NCI-H510A treated with DMSO at 0.1 percent for 48 hours (cell line): ENCODE measurements around the gene CSAD.
"Not testable (repeated sequence)": the region's sequence is repeated elsewhere in the genome, so short reads cannot be mapped to it uniquely, and the experiment has no call there.

ENCODE experiments used
- DNase-seq: peaks from one replicate; lab custom pipeline; 2025; lab: John Stamatoyannopoulos, UW

CSAD gene

DNA sequence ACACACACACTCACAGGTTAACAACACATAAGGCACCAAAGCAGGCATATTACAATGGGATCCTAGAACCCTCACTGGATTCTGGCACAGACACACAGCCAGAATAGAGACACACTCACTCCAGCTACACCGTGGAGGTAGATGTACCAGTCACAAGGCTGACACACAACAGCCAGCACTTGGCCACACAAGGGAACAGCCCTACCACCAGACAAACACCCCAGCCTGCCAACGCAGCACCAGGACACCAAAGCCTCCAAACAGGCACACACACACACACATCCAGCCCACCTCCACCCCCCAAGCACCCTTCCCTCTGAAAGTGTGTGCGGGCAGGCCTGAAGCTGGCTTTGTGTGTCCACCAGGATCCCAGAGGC lies 37.2 kb upstream of the CSAD start:
- DNase-seq: no peak

DNA sequence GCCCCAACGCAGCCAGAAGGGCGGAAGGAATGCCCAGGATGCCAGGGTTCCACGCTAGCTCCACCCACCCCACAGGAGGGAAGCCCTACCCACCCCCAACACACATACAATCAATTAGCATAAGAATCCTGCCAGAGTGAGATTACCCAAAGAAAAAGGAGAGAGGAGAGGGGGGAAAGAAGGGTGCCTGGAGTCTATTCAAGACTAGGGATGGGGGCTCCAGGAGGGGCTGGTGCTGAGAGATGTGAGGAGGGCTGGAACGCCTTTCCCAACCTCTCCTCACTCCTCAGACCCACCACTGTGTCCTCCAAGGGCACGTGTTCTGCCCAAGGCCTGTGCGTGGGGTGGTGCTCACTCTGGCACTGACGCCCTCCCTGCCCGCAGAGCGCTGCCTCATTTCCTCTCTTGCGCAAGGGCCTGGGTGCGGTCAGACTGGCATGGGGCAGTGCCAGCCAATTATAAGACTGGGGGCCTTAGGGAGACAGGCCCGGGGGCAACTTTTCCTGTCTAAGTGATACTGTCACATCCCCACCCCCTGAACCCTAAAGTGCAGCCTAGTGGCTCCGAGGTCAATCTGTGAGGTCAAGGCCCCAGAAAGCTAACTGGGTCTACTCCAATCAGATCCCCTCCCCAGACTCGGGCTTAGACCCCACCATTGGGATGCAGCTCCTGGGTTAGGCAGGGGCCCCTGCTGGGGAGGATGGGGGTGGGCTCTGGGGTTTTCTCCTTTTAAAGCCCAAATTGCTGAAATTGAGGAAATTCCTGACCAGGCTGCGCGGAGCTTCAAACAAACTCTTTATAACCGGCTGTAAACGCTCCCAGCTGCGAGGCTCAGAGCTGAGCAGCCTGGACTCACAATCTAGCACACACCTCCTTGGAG lies 36.6 kb upstream of the CSAD start:
- DNase-seq: no peak

DNA sequence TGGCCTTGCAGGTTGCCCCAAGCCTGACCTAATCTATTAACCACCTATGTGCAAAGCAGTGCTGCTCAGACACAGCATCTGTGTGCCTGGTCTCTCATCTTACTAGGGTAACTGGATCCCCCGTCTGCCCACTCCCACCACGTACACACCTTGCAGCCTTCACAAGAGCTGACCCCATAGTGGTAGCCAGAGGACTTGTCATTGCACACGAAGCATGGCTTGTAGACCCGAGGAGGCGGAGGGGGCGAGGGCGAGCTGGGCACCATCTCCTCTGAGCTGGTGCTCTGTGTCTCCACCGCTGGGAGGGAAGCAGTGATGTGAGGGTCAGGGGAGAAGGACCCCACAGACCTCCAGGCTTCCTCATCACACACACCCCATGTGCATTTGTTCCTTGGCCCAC lies 34.8 kb upstream of the CSAD start:
- no peak for DNase-seq

DNA sequence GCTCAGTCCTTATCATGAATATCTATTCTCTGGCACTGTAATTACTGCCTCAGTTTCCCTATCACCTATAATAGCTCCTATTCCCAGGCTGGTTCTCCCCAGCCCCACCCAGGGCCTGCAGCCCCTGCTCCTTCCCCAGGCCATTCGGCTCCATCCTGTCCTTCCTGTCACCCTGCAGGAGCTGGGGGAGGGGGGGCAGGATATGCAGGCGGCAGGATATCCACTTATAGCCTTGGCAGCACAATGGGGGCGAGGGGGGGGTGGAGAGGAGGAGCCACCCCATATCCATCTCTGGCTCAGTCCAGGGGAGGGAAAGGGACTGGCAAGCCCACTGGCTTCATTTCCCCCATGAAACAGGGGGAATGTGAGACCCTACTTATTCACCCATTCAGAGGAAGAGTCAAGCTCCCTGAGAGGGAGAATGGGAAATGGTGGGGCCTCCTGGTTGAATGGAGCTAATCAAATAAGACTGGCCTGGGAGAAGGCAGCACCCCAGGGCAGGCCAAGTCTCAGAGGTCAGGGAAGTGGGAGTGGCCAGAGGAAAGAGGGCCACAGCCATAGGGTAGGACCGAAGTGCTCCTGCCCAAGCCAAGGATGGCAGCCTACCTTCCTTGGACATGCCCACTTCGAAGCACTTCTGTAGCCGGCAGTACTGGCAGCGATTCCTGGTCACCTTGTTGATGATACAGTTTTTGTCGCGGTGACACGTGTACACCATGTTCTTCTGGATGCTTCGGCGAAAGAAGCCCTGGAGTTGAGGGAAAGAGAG lies 34.1 kb upstream of the CSAD start:
- no peak for DNase-seq

DNA sequence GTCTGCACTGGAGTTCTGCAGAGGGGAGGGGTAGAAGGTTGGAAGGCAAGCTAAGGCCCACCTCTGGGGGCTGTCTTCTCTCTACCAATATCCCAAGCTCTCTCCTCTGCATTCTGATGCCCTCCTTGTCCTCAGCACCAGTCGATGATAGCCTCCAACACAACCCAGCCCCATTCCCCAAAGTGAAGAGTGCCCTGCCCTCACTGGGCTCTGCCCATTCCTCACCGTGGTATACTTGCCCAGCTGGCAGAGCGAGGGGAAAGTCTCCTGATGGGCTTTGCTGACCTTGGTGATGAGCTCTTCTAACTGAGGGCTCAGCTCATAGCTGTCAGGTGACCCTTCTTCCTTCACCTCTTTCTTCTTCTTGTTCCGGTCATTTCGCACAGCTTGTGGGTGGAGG lies 33.5 kb upstream of the CSAD start:
- DNase-seq: no peak

DNA sequence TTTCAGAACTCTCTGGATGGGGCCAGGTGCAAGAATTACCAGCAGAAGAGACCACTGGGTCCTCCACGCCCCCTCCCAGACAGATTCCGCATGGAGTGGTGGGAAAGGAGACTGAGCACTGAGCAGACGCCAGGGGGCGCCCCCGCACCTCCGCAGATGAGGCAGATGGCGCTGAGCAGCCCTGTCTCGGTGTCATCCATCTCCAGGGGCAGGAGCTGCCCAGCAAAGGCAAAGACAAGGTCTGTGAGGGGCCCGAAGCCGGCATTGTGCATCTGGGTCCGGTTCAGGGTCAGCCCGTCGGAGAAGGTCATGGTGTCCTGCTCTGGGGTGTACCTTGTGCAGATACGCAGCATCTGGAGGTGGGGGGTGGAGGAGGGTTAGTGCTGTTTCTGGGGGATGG lies 32.6 kb upstream of the CSAD start:
- DNase-seq: peak; percentile 89

DNA sequence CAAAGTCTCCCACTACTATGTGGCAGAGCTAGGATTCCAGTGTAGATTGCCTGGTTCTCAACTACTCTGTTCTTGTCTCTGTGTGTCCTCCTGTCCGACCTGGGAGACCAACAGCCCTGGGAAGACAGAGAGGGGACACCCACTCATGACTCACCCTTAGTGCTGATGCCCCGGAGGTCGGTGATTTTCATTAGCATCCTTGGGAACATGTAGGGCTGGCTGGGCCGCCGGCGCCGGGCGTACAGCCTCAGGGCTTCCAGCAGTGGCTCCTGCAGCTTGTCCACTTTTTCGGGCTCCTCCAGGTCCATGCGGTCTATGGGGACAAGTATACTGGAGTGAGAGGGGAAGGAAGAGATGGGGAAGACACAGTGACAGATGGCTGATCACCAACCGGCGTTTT lies 32.2 kb upstream of the CSAD start:
- DNase-seq: no peak

DNA sequence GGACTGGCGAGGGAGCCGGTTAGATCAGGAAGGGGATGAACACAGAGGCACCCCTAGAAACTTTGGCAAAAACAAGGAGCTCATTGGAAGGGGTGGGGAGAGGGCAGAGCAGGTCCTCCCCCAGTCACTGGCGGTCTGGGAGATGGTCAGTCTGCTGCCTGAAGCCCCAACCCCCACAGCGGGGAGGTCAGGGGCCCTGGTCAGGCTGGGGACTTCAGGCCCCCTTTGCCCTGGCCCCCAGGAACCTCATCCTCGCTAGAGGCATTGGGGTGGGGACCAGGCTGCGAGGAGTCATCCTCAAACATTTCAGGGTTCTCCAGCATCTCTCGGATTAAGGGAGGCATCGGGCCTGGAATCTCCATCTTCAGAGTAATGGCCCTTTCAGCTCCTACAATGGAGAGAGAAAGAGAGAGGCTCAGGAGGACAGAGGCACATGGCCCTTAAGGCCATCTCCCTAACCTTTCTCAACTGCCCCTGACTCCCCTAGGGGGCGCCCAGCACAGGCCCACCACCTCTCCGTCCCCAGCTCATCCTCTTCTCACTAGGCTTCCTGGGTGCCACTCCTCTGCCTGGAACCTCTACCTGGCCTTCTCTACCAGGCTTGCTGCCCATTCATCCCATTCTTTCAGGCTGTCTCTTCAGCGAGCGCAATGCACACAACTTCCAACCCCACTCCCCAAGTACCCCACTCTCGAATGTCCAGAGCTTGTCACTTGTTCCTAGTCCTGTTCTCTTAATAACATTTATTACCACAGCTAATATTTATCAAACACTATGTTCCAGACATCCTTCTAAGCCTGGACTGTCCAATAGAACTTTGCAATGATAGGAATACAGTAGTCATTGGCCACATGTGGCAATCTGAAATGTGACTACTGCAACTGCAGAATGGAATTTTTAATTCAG lies 31.0 kb upstream of the CSAD start:
- DNase-seq: no peak

DNA sequence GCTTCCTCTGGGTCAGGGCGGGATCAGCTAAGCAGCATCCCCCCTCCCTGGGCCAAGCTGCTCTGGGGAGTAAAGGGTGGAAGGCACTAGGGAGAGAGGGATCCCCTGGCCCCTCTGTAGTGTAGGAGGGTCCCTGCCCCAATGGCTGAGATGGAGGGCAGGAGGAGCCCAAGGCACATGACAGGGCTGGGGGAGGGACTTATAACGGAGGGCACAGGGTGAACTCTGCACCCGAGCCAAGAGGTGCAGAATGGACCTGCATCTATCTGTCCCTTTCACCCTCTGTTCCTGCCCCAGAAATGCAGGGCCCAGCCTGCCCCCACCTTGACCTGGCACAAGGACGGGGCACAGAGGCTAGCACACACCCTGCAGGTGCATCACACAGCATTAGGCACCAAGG lies 30.1 kb upstream of the CSAD start:
- DNase-seq: no peak

DNA sequence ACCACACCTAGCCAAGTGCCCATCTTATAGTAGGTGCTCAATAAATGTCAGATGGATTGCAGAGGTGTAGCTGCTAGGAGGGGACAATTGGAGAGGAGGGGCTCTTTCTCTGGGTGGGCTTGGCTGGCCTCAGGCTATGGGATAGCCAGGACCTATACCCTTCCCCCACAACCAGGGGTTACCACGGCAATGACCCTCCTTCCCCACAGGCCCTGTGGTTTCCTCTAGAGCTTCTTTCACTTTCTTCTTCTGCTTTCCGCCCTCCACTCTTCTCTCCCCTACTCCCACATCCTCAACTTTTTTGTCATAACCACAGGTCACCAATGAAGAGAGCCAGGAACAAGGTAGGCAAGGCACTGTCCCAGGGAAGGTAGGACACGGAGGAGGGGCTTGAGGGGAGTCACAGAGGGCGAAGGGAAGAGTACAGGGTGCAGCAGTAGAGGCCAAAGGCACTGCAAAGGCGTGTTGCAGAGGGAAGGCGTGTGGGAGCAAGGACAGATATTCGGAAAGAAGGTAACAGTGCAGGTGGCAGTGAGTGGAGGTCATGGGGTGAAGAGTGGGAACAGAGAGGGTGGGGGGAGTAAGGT lies 28.2 kb upstream of the CSAD start:
- DNase-seq: no peak

DNA sequence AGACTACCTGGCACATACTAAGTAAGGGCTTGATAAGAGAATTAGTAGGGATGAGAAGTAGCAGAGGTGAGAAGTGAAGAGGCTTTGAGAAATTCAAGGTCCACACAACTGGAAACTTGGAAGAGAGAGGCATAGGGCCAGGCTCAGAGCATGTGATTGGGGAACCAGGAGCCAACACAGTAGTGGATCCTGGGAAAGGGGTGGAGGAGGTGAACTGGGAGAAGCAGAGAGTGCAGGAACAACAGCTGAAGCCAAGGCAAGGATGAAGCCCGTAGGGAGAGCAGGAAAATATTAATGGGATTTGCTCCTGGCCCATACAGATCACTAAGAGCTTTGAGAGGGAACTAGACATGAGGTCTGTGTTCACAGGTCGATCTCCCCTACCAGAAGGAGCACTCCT lies 27.7 kb upstream of the CSAD start:
- no peak for DNase-seq

DNA sequence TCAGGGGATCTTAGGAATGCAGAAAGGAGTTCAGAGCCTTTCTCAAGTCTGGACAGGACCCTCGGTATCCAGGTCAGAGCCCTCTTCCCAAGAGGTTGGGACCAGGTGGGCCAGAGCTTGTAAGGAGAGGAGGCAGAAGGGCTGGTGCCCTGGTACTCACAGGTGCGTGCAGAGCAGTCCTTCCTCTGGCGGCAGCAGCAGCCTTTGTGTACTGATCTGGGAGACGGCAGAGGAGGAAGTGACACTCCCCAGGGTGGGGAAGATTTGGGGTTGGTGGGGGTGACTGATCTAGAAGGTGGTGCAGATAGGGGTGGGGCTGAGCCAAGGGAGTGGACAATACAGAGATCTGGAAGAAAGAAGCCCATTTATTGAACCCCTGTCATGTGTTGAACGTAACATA lies 26.3 kb upstream of the CSAD start, which contains the start of gene ITGB7:
Gene ITGB7, minus strand, starts transcription at position 210 of the 400 bp plus-strand sequence. CDS start 6,808 bp downstream, outside the sequence.
- DNase-seq: no peak

DNA sequence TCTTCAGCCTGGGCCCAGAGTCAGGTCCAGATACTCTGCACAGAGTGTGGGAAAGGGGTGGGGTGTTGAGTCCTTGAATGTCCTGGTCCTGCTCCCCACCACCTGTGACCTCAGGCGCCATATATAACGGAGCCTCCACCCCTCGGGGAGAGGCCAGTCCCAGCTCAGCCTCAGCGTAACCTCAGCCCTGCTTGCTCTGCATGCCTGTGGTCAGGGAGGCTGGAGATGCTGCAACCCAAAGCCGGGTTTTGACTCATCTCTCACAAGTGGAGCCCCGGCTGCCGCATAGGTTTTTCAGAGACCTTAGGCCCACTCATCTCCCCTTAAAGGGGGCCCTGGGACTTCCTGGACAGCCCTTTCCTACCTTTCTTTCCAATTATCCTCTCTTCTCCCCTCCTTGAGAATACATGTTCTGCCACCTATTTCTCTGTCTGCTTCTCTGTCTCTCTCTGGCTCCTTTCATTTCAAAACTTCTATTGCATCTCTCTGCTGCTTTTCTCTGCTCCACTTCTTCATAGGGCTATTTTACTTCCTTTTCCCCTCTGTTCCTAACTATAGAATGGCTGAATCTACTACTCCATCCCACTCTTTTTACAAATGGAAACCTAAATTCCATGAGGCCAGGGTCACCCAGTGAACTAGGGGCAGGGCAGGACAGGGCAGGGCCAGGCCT lies 25.2 kb upstream of the CSAD start:
- DNase-seq: no peak

DNA sequence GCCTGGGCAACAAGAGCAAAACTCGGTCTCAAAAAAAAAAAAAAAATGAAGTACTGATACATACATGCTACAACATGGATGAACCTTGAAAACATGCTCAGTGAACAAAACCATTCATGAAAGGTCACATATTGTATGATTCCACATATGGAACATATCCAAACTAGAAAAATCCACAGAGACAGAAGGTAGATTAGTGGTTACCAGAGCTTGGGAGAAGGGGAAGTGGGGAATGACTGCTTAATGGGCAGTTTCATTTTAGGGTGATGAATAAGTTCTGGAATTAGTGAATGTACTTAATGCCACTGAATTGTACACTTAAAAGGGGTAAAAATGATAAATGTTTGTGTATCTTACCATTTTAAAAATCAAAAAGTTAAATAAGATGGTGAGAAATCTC lies 23.6 kb upstream of the CSAD start:
- DNase-seq: no peak

DNA sequence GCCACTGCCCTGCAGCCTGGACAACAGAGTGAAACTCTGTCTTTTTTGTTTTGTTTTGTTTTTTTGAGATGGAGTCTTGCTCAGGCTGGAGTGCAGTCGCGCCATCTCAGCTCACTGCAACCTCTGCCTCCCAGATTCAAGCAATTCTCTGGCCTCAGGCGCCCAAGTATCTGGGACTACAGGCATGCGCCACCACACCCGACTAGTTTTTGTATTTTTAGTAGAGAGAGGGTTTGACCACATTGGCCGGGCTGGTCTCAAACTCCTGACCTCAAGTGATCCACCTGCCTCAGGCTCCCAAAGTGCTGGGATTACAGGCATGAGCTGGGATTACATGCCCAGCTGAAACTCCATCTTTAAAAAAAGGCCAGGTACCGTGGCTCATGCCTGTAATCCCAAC lies 21.6 kb upstream of the CSAD start:
- not testable (repeated sequence) for DNase-seq

DNA sequence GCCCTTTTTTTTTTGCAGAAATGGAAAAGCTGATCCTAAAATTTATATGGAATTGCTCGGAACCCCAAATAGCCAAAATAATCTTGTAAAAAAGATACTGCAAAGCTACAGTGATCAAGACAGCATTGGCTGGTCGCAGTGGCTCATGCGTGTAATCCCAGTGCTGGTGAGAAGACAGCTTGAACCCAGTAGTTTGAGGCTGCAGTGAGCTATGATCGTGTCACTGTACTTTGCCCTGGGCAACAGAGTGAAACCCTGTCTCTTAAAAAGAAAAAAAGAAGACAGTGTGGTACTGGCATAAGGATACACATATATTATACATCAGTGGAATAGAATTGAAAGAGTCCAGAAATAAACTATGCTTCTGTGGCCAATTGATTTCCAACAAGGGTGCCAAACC lies 20.9 kb upstream of the CSAD start:
- no peak for DNase-seq

DNA sequence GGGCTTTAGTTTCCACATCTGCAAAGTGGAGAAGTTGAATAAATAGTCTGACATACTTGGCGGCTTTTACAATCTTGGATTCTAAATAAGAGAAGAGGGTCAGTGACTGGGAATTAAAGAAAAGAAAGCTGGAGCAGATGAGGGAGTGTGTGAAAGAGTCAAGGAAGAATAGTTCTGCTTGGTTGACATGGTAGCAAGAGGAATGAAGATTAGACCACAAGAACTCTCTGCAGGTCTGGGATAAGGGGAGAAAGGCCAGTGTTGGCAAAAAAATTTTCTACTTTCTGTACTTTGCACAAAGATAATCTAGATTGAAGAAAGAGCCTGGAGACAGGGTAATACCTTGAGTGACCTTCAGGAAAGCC lies 20.4 kb upstream of the CSAD start:
- DNase-seq: no peak

DNA sequence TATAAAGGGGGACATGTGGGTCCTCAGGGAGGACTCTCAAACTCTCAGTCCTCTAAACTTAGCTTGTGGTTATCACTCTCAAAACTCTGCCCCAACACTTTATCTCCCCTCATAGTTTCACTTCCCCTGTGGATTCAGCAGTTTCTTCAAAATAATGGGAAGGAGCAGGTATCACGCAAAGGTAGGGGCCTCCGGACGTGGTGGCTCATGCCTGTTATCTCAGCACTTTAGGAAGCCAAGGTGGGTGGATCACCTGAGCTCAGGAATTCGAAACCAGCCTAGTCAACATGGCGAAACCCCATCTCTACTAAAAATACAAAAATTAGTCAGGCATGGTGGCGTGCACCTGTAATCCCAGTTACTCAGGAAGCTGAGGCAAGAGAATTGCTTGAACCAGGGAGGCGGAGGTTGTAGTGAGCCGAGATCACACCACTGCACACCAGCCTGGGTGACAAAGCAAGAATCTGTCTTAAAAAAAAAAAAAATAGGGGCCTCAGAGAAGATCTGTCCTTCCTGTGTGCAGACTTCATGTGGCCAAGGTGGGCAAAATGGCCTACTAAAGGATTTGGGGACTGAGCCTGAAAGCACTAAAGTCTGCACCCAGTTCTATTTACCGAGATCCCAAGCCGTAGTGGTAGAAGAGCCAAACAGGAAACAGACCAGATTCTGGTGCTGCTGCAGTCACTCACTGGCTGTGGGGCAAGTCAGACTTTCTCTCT lies 19.9 kb upstream of the CSAD start:
- no peak for DNase-seq

DNA sequence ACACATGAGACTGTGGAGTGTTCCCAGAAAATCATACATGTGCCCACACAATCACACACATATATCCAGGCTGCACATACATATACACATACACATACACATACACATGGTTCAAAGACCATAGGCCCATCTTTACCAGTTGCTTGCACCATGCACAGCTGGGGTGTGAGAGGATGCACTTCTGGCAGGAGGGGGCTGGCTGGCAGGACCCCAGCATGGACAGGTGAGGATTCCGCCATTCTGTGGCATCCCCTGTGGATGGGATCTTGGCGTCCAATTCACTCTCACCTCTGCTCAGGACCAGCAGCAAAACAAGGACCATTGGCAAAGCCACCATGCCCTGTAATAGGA lies 19.4 kb upstream of the CSAD start:
- DNase-seq: no peak

DNA sequence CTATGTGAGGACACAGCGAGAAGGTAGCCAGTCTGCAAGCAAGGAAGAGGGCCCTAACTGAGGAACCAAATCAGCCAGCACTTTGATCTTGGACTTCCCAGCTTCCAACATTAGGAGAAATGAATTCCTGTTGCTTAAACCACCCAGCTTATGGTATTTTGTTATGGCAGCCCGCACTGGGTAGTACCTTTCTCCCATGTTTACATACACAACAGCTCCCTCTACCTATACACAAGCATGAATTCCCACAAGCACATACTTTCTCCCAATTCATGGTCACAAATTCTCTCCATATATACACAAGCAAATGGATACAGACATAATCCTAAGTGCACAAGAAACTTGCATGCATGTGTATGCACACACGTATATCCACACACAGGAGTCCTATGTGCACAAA lies 19.0 kb upstream of the CSAD start:
- no peak for DNase-seq
